ENCODE data around the gene ZFP64.
"Not testable (repeated sequence)": the region's sequence is repeated elsewhere in the genome, so short reads cannot be mapped to it uniquely, and the experiment has no call there.

ZFP64 gene

DNA sequence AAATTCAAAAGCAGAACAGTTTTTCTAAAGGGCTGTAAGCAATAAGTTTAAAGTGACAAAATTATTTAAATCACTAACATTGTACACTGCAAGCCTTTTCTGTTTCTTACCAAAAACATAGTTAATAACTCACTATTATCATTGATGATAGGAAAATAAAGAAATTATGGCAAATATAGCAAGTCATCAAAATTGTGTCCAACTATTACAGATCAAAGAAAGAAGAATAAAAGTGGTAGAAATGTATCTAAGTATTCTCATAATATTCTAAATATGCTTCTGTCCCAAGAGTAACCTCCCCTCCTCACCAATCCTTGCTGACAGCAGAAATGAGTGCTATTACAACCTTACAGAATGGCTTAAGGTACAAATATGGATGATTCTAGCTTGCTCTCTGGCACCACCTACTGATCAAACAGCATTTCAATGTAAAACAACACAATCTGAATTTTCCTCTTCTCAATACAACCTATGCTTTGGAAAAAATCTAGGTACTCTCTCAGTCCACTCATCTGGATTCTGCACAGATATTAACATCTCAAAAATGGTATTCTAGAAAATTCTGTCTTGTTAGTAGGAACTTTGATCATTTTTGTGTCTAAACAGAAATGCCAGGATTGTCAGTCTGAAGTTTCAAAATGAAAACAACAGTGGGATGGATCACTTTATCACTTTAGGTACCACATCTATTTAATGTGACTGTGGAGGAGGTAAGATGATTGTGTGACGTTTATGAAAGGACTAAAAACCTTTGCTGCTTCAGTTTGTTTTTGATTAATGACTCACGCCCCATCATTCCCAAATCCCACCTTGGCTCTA is 40.9 kb downstream of the ZFP64 start:
- peak; percentile 54 for DNase-seq (ENCODE audit: low read depth)
- TF ChIP-seq, protein P1, sequence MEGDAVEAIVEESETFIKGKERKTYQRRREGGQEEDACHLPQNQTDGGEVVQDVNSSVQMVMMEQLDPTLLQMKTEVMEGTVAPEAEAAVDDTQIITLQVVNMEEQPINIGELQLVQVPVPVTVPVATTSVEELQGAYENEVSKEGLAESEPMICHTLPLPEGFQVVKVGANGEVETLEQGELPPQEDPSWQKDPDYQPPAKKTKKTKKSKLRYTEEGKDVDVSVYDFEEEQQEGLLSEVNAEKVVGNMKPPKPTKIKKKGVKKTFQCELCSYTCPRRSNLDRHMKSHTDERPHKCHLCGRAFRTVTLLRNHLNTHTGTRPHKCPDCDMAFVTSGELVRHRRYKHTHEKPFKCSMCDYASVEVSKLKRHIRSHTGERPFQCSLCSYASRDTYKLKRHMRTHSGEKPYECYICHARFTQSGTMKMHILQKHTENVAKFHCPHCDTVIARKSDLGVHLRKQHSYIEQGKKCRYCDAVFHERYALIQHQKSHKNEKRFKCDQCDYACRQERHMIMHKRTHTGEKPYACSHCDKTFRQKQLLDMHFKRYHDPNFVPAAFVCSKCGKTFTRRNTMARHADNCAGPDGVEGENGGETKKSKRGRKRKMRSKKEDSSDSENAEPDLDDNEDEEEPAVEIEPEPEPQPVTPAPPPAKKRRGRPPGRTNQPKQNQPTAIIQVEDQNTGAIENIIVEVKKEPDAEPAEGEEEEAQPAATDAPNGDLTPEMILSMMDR (conservative IDR thresholded peaks at IDR 0.05; ENCODE audit: control insufficient read depth, insufficient read depth, low read depth, low read length), result peak; percentile 90
- no peak overlapping the region for H3K4me3 ChIP-seq (ENCODE audit: control insufficient read depth, low read depth, low read length)

DNA sequence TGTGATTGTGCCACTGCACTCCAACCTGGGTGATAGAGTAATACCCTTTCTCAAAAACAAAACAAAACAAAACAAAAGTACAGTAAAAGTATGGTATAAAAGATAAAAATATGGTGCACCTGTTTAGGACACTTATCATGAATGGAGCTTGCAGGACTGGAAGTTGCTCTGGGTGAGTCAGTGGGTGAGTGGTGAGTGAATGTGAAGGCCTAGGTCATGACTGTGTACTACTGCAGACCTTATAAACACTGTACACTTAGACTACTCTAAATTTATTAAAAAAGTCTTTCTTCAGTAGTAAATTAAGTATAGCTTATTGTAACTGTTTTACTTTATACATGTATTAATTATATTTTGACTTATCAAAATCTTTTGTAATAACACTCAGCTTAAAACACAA is 46.0 kb downstream of the ZFP64 start:
- H3K4me3 ChIP-seq (ENCODE audit: control insufficient read depth, low read depth, low read length), result no peak overlapping the region
- DNase-seq (ENCODE audit: low read depth), result no peak
- TF ChIP-seq, protein P1 (conservative IDR thresholded peaks at IDR 0.05; ENCODE audit: control insufficient read depth, insufficient read depth, low read depth, low read length), result no peak

DNA sequence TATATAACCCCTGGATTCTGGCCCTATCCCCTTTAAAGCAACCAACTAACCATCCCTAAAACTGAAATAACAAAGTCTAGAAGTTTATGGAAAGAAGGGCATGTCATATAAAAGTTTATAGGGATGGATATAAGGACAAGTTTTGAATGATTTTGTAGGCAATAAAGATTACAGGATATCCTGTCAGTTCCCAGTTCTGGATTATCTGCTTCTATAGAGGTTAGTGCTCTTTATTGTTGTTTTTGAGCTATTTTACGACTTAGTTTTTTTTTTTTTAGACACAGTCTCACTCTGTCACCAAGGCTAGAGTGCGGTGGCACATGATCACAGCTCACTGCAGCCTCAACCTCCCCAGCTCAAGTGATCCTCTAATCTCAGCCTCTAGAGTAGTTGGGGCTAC is 48.3 kb downstream of the ZFP64 start:
- TF ChIP-seq, protein P1 (conservative IDR thresholded peaks at IDR 0.05; ENCODE audit: control insufficient read depth, insufficient read depth, low read depth, low read length), result no peak
- DNase-seq (ENCODE audit: low read depth), result no peak
- no peak overlapping the region for H3K4me3 ChIP-seq (ENCODE audit: control insufficient read depth, low read depth, low read length)

DNA sequence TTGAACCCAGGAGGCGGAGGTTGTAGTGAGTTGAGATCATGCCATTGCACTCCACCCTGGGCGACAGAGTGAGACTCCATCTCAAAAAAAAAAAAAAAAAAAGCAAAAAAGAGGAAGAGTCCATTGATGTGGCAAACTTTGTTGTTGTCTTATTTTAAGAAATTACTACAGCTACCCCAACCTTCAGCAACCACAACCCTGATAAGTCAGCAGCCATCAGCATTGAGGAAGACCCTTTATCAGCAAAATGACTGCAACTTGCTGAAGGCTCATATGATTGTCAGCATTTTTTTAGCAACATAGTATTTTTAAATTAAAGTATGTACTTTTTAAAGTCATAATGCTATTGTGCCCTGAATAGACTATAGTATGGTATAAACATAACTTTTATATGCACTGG is 48.8 kb downstream of the ZFP64 start:
- TF ChIP-seq, protein P1 (conservative IDR thresholded peaks at IDR 0.05; ENCODE audit: control insufficient read depth, insufficient read depth, low read depth, low read length), result no peak
- no peak for DNase-seq (ENCODE audit: low read depth)
- H3K4me3 ChIP-seq (ENCODE audit: control insufficient read depth, low read depth, low read length), result no peak overlapping the region

DNA sequence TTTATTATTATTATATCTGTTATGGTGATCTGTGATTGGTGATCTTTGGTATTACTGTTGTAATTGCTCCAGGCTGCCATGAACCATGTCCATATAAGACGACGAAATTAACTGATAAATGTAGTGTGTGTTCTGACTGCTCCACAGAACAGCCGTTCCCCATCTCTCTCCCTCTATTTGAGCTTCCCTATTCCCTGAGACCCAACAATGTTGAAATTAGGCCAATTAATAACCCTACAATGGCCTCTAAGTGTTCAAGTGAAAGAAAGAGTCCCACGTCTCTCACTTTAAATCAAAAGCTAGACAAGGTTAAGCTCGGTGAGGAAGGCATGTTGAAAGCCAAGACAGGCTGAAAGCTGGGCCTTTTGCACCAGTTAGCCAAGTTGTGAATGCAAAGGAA is 51.6 kb downstream of the ZFP64 start:
- H3K4me3 ChIP-seq (ENCODE audit: control insufficient read depth, low read depth, low read length), result no peak overlapping the region
- no peak for DNase-seq (ENCODE audit: low read depth)
- TF ChIP-seq, protein P1 (conservative IDR thresholded peaks at IDR 0.05; ENCODE audit: control insufficient read depth, insufficient read depth, low read depth, low read length), result no peak

DNA sequence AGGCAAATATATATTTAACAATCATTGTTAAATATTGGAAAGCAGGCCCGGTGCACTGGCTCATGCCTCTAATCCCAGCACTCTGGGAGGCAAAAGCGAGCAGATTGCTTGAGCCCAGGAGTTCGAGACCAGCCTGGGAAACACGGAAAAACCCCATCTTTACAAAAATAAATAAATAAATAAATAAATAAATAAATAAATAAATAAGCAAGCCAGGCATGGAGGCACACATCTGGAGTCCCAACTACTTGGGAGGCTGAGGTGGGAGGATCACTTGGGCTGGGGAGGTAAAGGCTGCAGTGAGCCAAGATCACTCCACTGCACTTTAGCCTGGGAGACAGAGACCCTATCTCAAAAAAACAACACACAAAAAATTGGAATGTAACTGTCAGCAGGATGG is 53.7 kb downstream of the ZFP64 start:
- no peak overlapping the region for H3K4me3 ChIP-seq (ENCODE audit: control insufficient read depth, low read depth, low read length)
- TF ChIP-seq, protein P1 (conservative IDR thresholded peaks at IDR 0.05; ENCODE audit: control insufficient read depth, insufficient read depth, low read depth, low read length), result no peak
- DNase-seq (ENCODE audit: low read depth), result no peak

DNA sequence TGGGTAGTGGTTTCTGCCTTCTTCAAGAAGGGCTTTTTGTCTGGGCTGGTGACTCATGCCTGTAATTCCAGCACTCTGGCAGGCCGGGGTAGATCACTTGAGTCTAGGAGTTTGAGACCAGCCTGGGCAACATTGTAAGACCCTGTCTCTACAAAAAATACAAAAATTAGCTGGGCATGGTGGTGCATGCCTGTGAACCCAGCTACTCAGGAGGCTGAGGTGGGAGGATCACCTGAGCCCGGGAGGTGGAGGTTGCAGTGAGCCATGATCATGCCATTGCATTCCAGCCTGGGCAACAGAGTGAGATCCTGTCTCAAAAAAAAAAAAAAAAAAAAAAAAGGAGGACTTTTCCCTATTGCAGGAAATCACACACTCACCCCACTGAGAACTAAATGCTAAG is 57.9 kb downstream of the ZFP64 start:
- DNase-seq (ENCODE audit: low read depth), result peak; percentile 4
- not testable (repeated sequence) for H3K4me3 ChIP-seq (ENCODE audit: control insufficient read depth, low read depth, low read length)
